HUES64 (cell line): ENCODE data around the gene BTLA.

ENCODE experiments used
- H3K27ac ChIP-seq: 2 replicates; pipeline ENCODE4 v1.7.0; 2013; ENCODE audit warnings: low read depth, low read length, inconsistent platforms
- H3K27me3 ChIP-seq: 2 replicates; pipeline ENCODE4 v1.6.1; 2013; ENCODE audit warnings: mild to moderate bottlenecking, low read length; ENCODE audit not compliant: insufficient read depth
- H3K36me3 ChIP-seq: 2 replicates; pipeline ENCODE4 v1.6.1; 2013; ENCODE audit warnings: mild to moderate bottlenecking, low read length; ENCODE audit not compliant: insufficient read depth
- H3K4me1 ChIP-seq: 2 replicates; pipeline ENCODE4 v1.6.1; 2013; ENCODE audit warnings: mild to moderate bottlenecking, low read length, moderate library complexity; ENCODE audit not compliant: insufficient read depth
- H3K4me3 ChIP-seq: 2 replicates; pipeline ENCODE4 v1.5.1; 2013; ENCODE audit warnings: mild to moderate bottlenecking, low read length, moderate library complexity
- H3K9ac ChIP-seq: 2 replicates; pipeline ENCODE4 v1.6.1; 2013; ENCODE audit warnings: mild to moderate bottlenecking, low read depth, low read length
- H3K9me3 ChIP-seq: 2 replicates; pipeline ENCODE4 v1.6.1; 2013; ENCODE audit warnings: low read depth, low read length; ENCODE audit not compliant: insufficient read depth
- WGBS: fragments of 150-250, 120-280 bp; methylation state at CpG from one replicate; pipeline ENCODE4 v1.1.7; 2013; ENCODE audit warnings: missing lambda C conversion rate; 5-methylcytosine and 5-hydroxymethylcytosine counted together

The BTLA gene

GRCh38 chr3:112489674-112490479 is 9.4 kb downstream of the BTLA start:
- Histone ChIP-seq H3K4me3 (no peak overlapping the region), H3K4me1 (no peaks in the 10 kb centered on the region), H3K27me3 (no peaks in the 10 kb centered on the region), H3K9ac (no peak overlapping the region), H3K36me3 (no peaks in the 10 kb centered on the region), H3K9me3 (peaks cover 2% of the 10 kb centered on the region; the same call in 1 of the 2 replicates), H3K27ac (no peak overlapping the region)
- 99% methylated on average over 3 of the region's 4 CpGs for WGBS

DNA sequence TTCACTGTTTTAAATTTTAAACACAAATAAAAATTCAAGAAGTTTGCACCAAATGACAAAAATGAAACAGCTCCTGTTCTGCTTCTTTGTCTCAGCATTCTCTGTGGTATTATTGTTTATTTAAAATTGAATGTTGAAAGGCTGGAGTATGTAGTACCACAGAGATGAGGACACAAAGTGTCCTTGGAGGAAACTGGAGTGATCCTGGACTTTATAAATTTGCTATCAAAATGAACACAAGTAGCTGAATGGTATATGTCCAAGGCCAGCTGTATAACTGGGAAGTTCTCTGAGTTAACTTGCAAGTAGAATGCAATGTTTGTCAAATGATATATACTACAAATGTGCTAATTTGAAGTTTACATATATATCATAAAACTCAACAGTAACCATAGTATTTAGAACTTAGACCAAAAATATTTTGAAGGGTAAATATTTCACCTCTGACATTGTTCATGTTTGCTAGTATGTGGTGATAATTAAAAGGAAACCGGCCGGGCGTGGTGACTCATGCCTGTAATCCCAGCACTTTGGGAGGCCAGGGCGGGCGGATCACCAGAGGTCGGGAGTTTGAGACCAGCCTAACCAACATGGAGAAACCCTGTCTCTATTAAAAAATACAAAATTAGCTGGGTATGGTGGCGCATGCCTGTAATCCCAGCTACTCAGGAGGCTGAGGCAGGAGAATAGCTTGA is 12.3 kb downstream of the BTLA start:
- Histone ChIP-seq H3K27ac (no peak overlapping the region), H3K4me3 (no peak overlapping the region), H3K9me3 (no peaks in the 10 kb centered on the region), H3K4me1 (no peaks in the 10 kb centered on the region), H3K36me3 (no peaks in the 10 kb centered on the region), H3K9ac (no peak overlapping the region), H3K27me3 (no peaks in the 10 kb centered on the region)
- WGBS, result 98% methylated on average over 7 of the region's 7 CpGs

DNA sequence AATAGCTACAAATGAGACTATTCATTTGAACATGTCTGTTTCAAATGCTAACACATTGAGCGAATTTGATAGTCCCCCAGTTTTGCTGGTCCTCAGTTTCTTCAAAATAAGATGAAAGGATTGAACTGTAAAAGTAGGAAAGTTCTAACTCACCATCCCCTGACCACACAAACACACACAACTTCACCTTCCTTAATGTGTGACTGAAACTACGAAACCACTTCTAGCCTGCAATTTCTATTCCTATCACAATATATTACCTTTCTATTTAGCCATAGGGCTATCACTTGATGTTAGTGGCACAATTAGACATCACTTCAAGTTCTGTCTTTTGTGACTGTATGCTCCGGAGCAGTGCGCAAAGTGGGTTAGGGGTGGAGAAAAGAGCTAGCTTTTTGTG is 14.9 kb downstream of the BTLA start:
- Histone ChIP-seq H3K9ac (no peak overlapping the region), H3K27ac (no peak overlapping the region), H3K27me3 (no peaks in the 10 kb centered on the region), H3K4me3 (no peak overlapping the region), H3K36me3 (no peaks in the 10 kb centered on the region), H3K4me1 (peaks cover 7% of the 10 kb centered on the region), H3K9me3 (no peaks in the 10 kb centered on the region)
- 97% methylated on average over 4 of the region's 4 CpGs for WGBS

DNA sequence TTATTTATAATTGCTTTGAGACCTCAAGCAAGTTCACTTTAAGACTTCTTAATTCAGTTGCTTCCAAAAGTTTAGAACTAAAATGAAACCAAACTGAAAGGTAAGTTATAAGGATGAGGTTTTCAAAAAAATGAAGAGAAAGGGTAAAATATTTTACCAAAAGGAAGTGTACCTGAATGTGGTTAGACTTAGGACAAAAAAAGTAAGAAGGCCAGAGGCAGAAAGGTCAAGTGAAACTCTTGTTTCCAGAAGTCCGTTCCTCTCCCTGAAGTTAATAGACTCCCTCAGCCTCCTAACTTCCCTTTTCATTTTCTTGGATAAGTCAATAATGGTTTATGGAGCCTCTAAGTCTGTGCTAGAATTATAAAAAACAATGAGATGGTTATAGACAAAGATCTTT is 16.6 kb downstream of the BTLA start:
- Histone ChIP-seq H3K27ac (no peak overlapping the region), H3K9me3 (no peaks in the 10 kb centered on the region), H3K36me3 (no peaks in the 10 kb centered on the region), H3K4me3 (no peak overlapping the region), H3K4me1 (peaks cover 7% of the 10 kb centered on the region), H3K9ac (no peak overlapping the region), H3K27me3 (no peaks in the 10 kb centered on the region)
- WGBS, result 89% methylated on average over 1 of the region's 1 CpG

- Histone ChIP-seq H3K4me1 (peaks cover 7% of the 10 kb centered on the region), H3K27ac (no peak overlapping the region), H3K4me3 (no peak overlapping the region), H3K27me3 (no peaks in the 10 kb centered on the region), H3K9ac (no peak overlapping the region), H3K9me3 (no peaks in the 10 kb centered on the region), H3K36me3 (no peaks in the 10 kb centered on the region)
These were observed 18.0 kb downstream of the BTLA start for GRCh38 chr3:112481302-112481721.

DNA sequence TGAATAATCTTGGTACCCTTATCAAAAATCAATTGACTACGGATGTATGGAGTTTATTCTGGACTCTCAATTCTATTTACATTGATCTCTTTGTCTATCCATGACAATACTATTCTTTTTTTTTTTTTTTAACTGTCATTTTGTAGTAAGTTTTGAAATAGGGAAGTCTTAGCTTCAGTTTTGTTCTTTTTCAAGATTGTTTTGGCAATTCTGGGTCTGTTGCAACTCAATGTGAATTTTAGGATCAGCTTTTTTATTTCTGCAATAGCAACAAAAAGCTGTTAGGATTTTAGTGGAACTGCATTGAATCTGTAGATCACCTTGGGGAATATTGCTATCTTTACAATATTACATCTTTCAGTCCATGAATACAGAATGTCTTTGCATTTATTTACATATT is 21.4 kb downstream of the BTLA start:
- H3K27me3 ChIP-seq, result no peaks in the 10 kb centered on the region
- 100% methylated on average over 1 of the region's 1 CpG for WGBS
- no peak overlapping the region for H3K4me3 ChIP-seq
- H3K27ac ChIP-seq, result no peak overlapping the region
- H3K4me1 ChIP-seq, result peaks cover 7% of the 10 kb centered on the region
- H3K9me3 ChIP-seq, result no peaks in the 10 kb centered on the region
- H3K36me3 ChIP-seq, result no peaks in the 10 kb centered on the region
- no peak overlapping the region for H3K9ac ChIP-seq

- H3K4me3 ChIP-seq, result no peak overlapping the region
- H3K9ac ChIP-seq, result no peak overlapping the region
- WGBS, result 96% methylated on average over 1 of the region's 1 CpG
- H3K36me3 ChIP-seq, result no peaks in the 10 kb centered on the region
- H3K27me3 ChIP-seq, result no peaks in the 10 kb centered on the region
- peaks cover 9% of the 10 kb centered on the region for H3K4me1 ChIP-seq
- H3K27ac ChIP-seq, result no peak overlapping the region
- H3K9me3 ChIP-seq, result no peaks in the 10 kb centered on the region
These were observed 22.9 kb downstream of the BTLA start for GRCh38 chr3:112476346-112476745.

DNA sequence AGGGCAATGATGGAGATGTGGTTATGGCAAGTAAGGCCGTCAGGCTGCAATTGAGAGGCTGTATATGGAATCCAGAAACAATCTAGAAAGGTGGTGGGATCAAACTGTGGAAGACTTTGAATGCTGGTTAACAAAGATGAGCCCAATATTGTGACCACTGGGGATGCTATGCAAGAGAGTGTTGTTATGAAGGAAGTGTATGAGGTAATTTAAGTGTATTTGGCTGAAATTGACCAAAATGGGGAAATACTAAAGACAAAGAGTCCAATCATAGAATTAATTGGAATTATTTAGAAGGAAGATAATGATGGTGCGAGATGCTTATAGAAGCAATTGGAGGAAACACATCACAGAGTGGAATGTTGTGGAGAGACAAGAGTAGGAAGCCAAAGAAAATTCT is 24.5 kb downstream of the BTLA start:
- Histone ChIP-seq H3K9ac (no peak overlapping the region), H3K36me3 (no peaks in the 10 kb centered on the region), H3K4me3 (no peak overlapping the region), H3K9me3 (no peaks in the 10 kb centered on the region), H3K4me1 (peaks cover 3% of the 10 kb centered on the region; the same call in 1 of the 2 replicates), H3K27me3 (no peaks in the 10 kb centered on the region), H3K27ac (no peak overlapping the region)
- WGBS, result 92% methylated on average over 2 of the region's 2 CpGs

DNA sequence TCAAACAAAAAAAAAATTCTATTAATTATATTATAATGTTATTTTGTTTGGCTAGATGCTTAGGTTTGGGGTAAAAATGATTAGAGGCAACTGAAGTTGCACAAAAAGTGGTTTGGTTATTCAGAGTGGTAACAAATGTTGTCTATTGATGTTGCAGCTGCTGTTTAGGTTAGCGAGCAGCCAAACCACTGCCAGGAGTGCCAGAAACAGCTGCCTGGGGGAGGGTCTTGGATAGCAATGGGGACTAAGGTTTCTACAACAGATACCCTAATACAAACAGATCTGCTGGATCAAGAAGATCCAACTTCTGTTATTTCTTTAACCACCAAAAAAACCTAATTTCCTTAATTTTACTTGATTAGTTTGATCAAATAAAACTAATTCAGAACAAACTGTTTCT is 26.6 kb downstream of the BTLA start:
- Histone ChIP-seq H3K4me1 (peaks cover 3% of the 10 kb centered on the region; the same call in 1 of the 2 replicates), H3K36me3 (no peaks in the 10 kb centered on the region), H3K4me3 (no peak overlapping the region), H3K27ac (no peak overlapping the region), H3K27me3 (no peaks in the 10 kb centered on the region), H3K9ac (no peak overlapping the region), H3K9me3 (no peaks in the 10 kb centered on the region)
- WGBS, result 96% methylated on average over 1 of the region's 1 CpG

- Histone ChIP-seq H3K4me3 (no peak overlapping the region), H3K27me3 (no peaks in the 10 kb centered on the region), H3K4me1 (peaks cover 3% of the 10 kb centered on the region; the same call in 1 of the 2 replicates), H3K27ac (no peak overlapping the region), H3K9me3 (no peaks in the 10 kb centered on the region), H3K36me3 (no peaks in the 10 kb centered on the region), H3K9ac (no peak overlapping the region)
- 92% methylated on average over 3 of the region's 4 CpGs for WGBS
These were observed 27.5 kb downstream of the BTLA start for GRCh38 chr3:112471596-112472325.

- no peak overlapping the region for H3K9ac ChIP-seq
- H3K4me1 ChIP-seq, result peaks cover 11% of the 10 kb centered on the region
- no peaks in the 10 kb centered on the region for H3K9me3 ChIP-seq
- no peaks in the 10 kb centered on the region for H3K36me3 ChIP-seq
- no peak overlapping the region for H3K27ac ChIP-seq
- no peaks in the 10 kb centered on the region for H3K27me3 ChIP-seq
- H3K4me3 ChIP-seq, result no peak overlapping the region
- whole genome bisulfite sequencing, result 92% methylated on average over 4 of the region's 4 CpGs
These were observed 28.5 kb downstream of the BTLA start for GRCh38 chr3:112470788-112471187.
